GM12892 (cell line): Measurements from ENCODE around the gene SUGCT.
A peak's percentile ranks its signal among the peaks of the same experiment; 100 is the strongest.

ENCODE experiments used
- DNase-seq: peaks from one replicate; pipeline ENCODE4 v3.0.0; 2011; ENCODE audit not compliant: insufficient read length
- FAIRE-seq: peaks from 2 replicates; lab custom pipeline; 2011; peaks lifted over from hg19 to GRCh38; lab: Jason Lieb, UNC
- POLR2A ChIP-seq: IDR thresholded peaks from 2 replicates; pipeline ENCODE4 v1.6.1; 2011; ENCODE audit warnings: low read depth, low read length, control low read depth
- POLR2AphosphoS5 ChIP-seq: IDR thresholded peaks from 2 replicates; pipeline ENCODE4 v1.6.1; 2011; ENCODE audit warnings: low read depth, low read length, control low read depth
- TAF1 ChIP-seq: IDR thresholded peaks from 2 replicates; pipeline ENCODE4 v1.6.1; 2011; ENCODE audit warnings: low read depth, mild to moderate bottlenecking, control low read depth, low read length, borderline replicate concordance

Gene SUGCT

DNA sequence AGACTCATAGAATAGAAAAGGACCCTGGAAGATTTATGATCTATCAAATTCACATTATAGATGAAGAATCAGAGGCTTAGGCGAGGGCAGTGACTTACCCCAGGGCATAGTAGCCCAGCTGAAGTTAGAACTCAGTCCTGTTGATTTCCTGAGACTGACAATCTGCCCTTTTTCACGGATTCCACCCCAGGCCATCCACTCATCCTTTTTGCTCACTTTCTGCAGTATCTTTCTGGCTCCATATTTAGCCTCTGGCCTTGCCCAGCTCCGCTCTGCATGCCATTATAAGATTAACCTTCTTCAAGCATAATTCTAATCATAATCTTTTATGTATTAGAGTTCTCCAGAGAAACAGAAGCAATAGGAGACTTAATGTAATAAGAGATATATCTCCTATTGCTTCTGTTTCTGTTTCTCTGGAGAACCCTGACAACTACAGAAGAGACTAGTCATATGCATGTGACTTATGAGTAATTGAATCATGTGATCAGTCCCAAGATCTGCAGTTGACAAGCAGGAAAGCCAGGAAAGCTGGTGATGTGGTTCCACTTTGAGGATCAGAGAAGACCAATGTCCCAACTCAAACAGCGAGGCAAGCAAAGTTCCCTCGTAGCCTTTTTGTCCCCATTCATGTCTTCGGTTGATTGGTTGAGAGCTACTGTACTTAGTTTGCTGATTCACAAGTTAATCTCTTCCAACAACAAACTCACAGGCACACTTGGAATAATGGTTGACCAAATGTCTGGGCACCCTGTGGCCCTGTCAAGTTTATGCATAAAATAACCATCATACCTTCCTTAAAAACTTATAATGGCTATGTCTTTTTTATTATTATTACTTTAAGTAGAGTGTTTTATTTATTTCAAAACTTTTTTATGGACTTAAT is 412.1 kb downstream of the SUGCT start:
- TF ChIP-seq POLR2AphosphoS5: no peak
- TF ChIP-seq TAF1: no peak
- no peak for TF ChIP-seq POLR2A
- DNase-seq: no peak
- FAIRE-seq: peak; percentile 21

DNA sequence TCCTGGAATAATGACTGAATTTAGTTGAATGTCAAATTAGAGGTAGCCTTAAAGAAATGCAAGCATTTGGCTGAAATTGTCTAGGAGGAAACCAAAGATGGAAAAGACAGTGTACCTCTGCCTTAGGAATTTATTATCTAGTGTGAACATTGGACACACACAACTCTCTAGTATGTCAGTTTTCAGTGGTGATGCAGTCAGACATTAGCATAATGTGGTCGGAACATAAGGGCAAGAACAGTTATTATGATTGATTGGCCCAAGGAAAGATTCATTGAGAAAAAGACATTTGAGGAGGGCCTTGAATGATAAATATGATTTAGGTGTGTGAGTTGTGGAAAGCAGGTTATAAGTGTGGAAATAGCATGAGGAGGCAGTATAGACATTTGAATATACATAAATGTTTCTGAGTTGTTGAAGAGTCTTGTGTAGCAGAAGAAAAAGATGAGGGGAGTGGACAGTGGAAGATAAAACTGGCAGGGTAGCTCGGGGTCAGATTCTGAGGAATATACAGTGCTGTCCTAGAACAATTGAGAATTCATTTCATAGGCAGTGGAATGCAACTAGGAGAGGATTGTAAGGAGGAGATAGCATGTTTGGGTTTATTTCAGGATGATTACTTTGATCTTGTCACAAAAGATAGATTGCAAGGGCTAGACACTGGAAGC is 414.7 kb downstream of the SUGCT start:
- FAIRE-seq (no peak), DNase-seq (no peak)
- TF ChIP-seq TAF1 (no peak), POLR2A (no peak), POLR2AphosphoS5 (no peak)

DNA sequence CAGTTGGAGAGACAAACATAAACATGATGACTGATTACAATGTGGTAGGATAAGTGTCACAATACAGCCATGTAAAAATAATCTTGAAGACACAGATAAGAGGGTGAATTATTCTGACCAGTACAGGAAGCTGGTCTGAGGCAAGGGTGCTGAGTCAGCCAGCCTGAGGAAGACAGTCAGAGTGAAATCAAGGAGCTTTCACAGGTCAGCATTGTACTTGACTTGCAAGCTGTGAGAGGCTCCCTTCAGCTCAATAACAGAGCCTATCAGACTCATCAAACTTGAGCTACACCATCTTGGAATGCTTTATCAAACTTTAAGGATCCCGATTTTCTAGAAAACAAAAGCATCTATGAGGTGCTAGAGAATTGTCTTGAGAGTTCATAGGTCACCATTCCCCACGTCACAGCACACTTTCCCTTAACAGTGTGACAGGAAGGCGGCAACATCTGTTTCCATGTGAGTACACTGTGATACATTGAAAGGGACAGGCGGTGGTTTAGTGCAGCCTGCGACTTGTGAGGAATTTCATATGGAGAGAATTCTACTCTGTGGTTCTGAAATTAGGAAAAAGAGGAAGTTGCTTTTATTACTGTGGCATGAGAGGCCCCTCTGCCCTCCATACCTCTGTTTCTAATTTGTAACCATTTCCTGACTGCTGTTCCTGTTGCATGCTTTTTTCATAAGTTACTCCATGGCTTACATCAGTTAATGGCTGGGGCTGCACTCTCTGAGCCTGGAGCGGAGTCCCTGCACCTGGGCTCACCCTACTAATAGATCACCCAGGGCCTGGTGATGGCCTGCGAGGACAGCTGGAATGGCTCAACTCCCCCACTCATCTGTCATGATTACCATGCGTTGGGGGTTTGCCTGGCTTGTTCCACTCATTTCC is 417.1 kb downstream of the SUGCT start:
- TF ChIP-seq POLR2A (no peak), TAF1 (no peak), POLR2AphosphoS5 (no peak)
- no peak for DNase-seq
- no peak for FAIRE-seq

DNA sequence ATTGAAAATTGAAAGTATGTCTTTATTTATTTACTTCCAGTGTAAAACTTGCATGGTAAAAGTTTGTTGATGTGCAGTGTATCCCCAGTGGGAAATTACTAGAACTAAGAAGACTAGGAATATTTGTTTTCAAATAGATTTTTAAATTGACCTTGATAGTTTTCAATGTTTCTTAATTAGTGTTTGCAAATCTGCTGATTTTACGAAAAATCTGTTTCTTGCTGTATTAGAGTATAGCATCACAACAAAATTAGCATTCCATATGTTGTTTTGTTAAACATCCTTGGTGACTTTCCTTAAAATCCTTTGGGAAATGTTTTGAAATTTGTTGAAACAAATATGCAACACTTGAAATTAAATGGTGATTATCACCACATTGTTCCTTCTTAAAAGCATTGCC is 425.9 kb downstream of the SUGCT start:
- FAIRE-seq: no peak
- TF ChIP-seq POLR2AphosphoS5: no peak
- TF ChIP-seq POLR2A: no peak
- no peak for TF ChIP-seq TAF1
- DNase-seq: no peak

DNA sequence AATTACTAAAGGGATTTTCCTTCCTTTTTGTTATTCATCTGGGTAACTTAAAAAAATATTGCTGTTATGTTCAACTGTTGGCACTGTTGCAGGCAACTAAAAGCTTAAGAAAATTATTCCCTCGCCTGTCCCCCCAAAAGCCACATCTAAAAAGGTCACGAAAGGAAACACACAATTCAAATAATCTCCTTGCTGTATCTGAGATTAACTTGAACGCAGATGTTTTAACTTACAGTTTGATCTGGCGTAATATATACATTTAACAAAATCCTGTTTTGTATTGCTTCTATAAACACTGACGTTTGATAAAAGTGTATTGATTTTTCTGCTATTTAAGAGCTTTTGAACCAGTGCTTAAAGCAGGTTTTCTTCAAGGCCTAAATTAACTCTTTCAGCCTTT is 432.1 kb downstream of the SUGCT start:
- TF ChIP-seq POLR2AphosphoS5: no peak
- TF ChIP-seq TAF1: no peak
- no peak for TF ChIP-seq POLR2A
- FAIRE-seq (no peak), DNase-seq (no peak)

DNA sequence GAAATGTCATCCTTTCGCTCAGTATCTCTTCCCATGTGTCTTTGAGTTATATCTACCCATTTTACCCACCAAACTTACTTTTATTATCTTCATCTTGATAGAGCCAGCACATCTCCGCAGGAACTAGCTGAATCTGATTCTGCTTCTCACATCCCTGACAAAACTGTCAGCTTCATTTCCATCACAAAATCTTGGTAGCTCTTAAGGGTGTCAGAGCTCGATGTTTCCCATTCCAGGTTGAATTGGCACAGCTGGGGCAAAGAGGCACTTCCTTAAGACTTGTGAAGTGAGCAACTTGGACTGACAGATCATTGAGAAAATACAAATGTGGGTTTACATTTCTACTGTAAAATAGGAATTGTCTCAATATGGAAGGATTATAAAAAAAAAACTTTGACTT is 434.5 kb downstream of the SUGCT start:
- TF ChIP-seq POLR2A: no peak
- no peak for TF ChIP-seq POLR2AphosphoS5
- TF ChIP-seq TAF1: no peak
- FAIRE-seq: no peak
- no peak for DNase-seq

DNA sequence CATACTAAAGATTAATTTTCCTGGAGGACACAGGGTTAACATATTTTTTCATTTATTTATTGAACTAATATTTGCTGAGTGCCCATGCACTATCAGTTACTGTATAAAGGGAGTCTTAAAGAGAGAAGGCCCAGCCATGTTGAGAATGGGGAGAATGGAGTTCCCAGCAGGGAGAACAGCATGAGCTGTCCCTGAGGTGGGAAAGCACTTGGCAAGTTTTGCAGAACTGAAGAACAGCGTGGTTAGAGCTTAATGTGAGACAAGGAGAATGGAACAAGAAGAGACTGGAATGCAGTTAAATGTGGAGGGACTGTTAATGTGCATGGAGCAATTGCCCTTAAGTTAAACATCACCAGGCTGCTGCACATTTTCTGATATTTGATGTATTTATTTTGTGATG is 435.4 kb downstream of the SUGCT start:
- FAIRE-seq: no peak
- DNase-seq: no peak
- no peak for TF ChIP-seq POLR2A
- TF ChIP-seq POLR2AphosphoS5: no peak
- no peak for TF ChIP-seq TAF1

DNA sequence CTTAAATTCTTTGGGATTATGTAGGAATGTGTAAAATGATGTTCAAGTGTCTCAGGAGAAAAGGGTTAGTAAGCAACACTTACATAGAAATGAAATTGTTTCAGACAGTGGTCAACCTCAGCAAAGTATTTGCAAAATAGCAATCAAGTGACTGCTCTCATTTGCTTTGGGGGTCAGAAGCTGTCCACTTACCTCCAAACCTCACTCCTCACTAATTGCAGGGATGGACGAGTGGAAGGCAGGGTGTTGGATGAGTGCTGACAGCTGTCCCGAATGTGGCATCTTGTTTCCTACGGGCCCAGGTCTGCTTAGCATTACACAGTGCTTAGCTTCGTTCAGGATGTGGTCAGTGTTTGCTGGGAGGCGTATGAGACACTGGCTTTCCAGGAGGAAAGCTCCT is 437.0 kb downstream of the SUGCT start:
- TF ChIP-seq POLR2AphosphoS5 (no peak), TAF1 (no peak), POLR2A (no peak)
- DNase-seq: no peak
- FAIRE-seq: no peak

DNA sequence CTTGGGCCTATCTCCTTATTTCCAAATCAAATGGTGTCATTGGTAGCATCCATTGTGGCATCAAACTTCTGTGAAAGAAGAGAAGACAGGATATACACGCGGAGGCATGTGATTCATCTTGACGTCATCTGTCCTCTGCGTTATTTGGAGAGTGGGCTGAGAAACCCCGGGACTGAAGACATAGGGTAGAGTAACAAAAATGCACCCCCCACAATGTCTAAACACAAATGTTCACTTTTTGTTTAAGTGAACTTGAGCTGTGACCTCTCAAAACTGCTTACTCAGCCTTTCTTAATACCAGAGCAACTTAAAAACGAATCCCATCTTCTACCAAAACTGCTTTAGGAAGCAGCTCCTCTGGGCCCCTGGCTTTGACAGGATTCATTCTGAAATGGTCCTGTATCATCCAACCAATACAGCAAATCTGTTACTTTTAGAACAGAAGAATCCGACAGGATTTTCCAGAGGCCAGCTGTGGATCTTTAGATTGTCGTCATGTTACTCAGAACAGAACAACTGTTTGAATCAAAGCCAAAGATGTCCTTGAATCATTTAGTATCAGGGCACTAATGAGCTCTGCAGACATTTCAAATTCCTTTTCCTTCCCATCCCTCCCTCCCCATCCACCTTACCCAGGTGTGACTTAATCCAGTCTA is 438.1 kb downstream of the SUGCT start:
- DNase-seq: no peak
- no peak for TF ChIP-seq POLR2A
- no peak for TF ChIP-seq TAF1
- no peak for TF ChIP-seq POLR2AphosphoS5
- no peak for FAIRE-seq

DNA sequence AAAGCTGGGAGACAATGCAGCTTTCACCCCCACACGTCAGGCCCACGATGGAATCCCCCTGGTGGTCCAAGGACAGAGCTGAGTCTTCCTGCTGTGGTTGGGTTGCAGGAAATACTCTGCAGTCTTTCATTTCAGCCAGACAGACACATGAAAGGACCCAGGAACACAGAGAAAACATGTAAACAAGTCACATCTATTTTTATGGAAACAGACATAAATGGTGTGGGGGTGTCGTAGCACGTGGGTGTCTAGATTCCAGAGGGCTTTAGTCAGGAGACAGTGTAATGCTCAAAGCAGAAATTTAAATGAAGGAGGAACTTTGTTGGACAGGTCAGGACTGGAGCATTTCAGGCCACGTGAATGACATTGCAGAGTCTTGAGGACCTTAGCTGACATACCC is 444.6 kb downstream of the SUGCT start:
- DNase-seq: no peak
- no peak for FAIRE-seq
- TF ChIP-seq POLR2A: no peak
- no peak for TF ChIP-seq POLR2AphosphoS5
- no peak for TF ChIP-seq TAF1

DNA sequence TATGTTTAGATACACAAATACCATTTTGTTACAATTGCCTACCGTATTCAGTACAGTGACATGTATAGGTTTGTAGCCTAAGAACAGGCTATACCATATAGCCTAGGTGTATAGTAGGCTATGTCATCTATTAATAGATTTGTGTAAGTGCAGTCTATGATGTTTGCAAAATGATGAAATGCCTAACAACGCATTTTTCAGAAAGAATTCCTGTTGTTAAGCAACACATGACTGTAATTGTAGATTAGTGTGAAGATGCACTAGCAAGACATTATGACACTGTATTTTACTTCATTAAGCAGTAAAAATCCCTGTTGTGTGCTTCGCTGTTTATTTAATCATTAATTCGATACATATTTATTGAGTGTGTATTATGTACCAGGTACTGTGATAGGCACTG is 446.0 kb downstream of the SUGCT start:
- DNase-seq (no peak), FAIRE-seq (no peak)
- TF ChIP-seq POLR2A: no peak
- no peak for TF ChIP-seq POLR2AphosphoS5
- TF ChIP-seq TAF1: no peak
